HuH-7 (cell line): Measurements from ENCODE around the gene YIPF2.
"Not testable (repeated sequence)": the region's sequence is repeated elsewhere in the genome, so short reads cannot be mapped to it uniquely, and the experiment has no call there.

Experiments used
- DNase-seq: peaks from one replicate; pipeline ENCODE4 v3.0.0; 2011; ENCODE audit warnings: low spot score

Gene YIPF2

DNA sequence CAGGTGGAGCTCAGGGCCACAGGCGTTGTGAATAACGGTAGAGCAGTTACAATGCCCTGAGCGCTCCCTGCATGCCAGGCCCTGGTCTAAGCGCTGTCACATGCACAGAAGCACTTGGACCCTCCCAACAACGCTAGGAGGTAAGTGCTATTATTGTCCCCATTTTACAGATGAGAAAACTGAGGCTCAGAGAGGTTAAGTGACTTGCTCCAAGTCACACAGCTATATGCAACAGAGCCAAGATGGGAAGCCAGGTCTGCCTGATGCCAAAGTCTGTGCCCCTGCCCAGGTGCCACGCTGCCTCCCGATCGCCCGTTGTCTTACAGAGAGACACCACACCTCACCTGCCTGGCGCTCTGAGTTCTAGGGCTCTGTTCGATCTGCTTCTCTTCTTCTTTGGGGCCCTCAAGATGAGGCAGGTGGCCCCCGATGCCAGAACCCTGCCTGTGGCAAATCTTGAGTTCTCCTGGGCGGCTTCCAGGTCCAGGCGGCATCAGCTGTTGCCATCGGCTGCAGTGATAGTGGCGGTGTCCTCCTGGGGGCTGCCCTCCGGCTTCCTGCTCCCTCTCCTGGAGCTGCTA is 20.0 kb downstream of the YIPF2 start:
- DNase-seq, result no peak

DNA sequence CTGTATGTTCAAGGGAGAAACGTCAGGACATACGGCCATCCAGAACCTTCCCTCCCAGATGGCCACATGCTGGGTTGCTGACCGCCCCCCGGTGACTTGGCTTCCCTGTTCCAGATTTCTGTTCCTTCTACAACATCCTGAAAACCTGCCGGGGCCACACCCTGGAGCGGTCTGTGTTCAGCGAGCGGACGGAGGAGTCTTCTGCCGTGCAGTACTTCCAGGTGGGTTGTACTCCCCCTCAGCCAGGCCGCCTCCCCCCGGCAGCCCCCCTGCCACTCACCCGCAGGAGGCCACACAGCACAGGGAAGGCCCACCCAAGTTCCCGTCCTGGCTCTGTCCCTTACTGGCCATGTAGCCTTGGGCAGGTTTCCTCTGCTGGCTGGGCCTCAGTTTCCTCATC is 20.5 kb downstream of the YIPF2 start:
- no peak for DNase-seq

DNA sequence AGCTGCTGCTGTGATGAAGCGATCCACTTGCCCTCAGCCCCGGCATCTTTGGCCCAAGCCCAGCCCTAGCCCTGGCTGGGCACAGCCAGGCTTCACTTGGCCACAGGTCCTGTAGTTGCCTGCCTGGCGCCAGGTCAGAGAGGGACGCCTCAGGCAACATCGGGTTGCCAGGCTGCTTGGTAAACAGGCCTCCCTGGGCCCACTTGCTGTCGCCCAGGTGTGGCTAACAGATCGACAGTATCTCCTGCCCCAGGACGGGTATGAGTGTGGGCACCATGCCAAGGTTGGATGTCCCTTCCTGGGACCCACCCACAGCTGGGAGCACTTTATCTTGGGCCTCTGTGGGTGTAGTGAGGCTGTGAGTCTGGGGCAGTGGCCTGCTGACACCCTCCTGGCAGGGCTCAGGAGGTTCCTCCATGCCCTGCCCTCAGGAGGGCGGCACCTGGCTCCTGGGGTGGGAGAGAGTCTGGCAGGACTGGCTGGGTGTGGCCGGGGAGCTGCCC is 29.2 kb downstream of the YIPF2 start:
- no peak for DNase-seq

DNA sequence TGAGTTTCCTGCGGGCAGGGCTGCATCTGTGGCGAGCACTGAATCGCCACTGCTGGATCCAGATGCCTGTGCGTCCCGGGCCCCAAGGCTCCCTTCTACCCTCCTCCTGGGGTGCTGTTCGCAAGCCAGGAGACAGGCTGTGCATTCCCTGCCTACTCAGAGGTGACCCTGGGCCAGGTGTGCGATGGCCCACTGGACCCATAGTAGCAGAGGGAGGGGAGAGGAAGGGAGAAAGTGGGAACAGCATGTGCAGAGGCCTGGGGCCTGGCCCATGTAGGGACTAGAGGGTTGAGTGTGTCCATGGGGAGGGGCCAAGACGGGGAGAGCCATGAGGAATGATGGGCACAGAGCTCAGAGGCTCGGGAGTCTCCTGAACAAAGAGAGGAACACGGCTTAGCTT is 29.8 kb downstream of the YIPF2 start:
- DNase-seq, result no peak

DNA sequence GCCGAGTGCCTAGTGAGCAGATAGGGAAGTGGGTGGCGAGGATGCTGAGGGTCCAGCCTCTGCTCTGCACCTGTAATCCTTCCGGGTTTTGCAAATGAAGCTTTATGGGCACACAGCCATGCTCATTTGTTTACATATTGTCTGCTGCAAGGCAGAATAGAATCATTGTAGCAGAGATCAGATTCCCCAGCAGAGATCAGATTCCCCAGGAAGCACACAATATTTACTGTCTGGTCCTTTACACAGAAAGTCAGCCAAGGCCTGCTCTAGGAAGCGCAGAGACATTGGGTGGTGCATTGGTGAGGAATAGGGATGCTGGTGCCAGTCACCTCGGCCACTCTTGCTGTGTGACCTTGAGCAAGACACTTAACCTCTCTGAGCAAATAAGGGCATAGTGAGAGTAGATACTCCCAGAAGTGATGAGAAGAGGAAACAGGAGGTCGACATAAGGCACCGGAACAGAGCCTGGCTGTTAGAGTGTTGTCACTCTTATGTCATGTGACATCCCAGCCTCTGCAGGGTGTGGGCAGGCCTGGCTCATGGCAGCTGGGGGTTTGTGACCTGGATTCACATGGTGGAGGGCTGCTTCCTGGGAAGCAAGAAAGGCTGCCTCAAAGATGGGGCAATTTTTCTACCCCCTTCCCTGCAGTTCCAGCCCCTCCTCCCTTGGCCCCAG is 31.4 kb downstream of the YIPF2 start:
- no peak for DNase-seq

DNA sequence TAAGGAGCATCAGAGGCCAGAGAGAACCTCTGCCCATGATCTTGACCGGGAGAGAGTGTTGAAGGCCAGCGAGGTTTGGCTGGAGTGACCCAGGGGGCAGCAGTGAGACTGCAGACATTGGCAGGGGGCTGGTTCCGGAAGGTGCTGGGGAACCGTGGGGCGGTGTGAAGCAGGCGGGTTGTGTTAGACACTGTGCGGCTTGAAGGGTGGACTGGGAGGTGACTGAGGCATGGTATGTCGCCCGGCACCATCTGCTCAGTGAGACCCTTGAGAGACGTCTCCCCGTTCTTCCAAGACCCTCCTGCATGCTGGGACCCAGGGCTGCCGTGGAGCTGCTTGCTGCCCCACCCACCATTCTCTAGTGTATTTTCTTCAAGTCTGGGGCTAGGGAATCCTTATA is 32.5 kb downstream of the YIPF2 start:
- DNase-seq, result peak; percentile 30

DNA sequence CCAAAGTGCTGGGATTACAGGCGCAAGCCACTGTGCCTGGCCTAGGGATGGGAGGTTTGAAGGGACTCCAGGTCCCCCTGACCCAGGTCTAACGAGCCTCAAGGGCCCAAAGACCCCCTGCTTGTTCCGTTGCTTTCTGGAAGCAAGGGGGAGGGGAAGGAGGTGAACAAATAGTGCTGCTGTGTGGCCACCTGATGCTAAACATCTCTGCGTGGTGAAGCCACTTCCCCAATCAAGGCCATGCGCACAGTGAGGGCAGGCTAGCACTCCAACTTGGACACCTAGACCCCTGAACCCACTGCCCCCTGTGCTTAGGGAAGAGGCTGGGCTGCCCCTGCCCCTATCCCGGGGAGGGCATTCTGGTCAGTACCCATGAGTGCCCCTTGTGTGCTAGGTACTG is 33.1 kb downstream of the YIPF2 start:
- DNase-seq, result no peak

DNA sequence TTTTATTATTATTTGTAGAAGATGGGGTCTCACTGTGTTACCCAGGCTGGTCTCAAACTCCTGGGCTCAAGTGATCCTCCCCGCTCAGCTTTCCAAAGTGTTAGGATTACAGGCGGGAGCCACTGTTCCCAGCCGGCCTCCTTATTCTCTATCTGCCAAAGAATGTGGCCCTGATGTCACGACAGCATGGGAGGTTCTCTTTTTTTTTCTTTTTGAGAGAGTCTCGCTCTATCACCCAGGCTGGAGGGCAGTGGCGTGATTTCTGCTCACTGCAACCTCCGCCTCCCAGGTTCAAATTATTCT is 33.6 kb downstream of the YIPF2 start:
- DNase-seq, result no peak

DNA sequence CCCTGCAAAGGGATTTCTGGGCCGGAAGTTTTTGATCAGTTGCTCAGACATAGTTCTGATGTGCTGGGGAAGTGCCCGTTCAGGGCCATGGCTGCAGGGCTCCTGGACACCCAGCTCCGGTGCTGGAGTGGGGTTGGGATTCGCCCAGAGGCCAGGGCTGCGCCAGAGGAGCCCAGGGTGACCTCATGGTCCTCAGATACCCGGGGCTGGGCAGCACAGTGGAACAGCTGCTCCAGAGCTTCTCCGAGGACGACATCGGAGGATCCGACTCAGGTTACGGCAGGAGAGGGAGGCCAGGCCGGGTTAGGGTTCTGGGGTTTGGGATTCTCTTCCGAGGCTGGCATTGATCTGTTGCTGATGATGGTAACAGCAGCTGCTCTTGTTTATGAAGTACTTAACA is 36.2 kb downstream of the YIPF2 start:
- no peak for DNase-seq

DNA sequence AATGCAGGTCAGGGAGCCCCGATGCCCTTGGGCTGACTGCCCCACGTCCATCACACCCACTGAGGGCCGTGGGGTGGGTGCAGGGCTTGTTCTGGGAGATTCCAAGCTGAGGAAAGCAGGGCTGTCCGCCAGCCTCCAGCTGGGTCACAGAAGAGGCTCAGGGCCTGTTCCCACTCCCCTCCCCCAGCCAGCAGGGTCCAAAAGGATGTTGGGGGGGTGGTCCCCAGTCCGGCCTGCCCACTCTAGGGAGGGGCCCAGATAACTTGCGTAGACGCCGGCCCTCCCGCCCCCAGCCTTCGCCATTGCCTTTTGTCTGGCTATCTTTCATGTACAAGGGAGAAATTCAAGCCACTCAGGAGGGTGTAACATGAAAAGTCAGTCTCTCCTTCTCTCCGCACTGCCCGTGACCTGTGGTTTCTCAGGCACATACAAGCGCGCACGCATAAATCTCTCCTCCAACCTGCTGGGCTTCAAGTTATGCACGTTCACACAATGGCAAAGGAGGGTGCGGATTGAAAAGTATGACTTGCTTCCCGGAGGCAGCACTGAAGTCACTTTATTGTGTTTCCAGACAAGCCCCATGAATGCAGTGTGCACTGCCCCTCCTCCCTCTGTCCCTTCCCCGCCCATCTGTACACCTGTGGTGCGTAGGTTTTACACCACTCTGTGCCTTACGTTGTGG is 36.9 kb downstream of the YIPF2 start:
- no peak for DNase-seq

DNA sequence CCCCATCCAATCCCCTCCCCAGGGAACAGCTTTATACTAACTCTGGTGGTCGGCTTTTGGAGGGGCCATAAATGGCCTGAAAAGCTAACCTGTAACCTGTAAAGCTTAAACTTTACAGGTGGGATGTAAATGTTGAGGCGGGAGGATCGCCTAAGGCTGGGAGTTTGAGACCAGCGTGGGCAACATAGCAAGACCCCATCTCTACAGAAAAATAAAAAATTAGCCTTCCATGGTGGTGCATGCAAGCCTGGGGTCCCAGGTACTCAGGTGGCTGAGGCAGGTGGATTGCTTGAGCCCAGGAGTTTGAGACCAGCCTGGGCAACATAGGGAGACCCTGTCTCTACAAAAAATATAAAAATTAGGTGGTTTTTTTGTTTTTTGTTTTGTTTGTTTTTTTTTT is 38.6 kb downstream of the YIPF2 start:
- DNase-seq, result no peak

DNA sequence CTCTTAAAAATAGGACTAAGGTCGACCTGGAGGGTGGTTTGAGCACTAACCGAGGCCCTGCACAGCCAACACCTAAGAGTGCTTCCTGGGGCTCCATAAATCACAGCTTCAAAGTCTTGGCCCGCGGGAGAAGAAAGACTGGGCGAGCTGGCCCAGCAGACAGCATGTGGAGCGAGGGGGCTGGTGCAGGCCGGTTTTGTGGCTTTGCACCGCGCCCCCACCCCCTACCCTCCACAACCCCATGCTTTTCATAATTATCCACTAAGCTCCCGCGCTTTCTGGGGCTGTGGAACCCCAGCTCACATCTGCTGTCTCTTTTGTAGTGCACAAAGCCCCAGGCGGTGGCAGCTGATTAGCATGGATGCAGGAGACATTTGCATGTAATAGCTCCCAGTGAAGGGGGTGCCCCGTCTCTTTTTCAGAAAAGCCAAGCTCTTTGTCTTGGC is 40.0 kb downstream of the YIPF2 start:
- no peak for DNase-seq

DNA sequence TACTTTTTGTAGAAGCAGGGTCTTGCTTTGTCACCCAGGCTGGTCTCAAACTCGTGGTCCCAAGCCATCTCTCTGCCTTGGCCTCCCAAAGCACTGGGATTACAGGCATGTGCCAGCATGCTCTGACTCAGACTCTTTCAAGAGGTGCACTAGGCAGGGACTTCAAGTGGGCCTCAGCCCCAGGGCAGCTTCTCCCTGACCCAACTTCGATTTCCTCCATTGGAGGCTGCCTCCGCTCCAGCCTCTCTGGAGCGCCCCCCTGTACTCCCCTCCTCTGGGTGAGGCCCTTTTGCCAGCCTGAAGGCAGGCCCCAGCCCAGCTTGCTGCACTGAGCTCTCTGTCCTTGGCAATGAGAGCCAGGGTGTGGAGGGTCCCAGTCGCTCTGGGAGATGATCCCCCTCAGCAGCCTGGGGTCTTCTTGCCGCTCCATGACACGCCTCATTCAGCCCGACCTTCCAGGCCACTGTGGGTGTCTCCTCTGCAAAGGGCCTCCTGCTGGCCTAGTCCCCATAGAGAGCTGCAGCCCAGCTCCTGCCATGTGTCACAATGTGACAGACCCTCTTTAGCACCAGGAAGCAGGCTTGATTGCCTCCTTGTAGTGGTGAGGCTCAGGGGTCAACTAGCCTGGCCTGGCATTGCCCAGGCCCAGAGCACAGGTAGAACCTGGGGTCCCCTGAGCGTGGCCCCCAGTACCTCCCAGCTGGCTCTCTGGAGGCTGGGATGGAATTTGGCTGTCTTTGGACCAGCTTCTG is 40.6 kb downstream of the YIPF2 start:
- no peak for DNase-seq

DNA sequence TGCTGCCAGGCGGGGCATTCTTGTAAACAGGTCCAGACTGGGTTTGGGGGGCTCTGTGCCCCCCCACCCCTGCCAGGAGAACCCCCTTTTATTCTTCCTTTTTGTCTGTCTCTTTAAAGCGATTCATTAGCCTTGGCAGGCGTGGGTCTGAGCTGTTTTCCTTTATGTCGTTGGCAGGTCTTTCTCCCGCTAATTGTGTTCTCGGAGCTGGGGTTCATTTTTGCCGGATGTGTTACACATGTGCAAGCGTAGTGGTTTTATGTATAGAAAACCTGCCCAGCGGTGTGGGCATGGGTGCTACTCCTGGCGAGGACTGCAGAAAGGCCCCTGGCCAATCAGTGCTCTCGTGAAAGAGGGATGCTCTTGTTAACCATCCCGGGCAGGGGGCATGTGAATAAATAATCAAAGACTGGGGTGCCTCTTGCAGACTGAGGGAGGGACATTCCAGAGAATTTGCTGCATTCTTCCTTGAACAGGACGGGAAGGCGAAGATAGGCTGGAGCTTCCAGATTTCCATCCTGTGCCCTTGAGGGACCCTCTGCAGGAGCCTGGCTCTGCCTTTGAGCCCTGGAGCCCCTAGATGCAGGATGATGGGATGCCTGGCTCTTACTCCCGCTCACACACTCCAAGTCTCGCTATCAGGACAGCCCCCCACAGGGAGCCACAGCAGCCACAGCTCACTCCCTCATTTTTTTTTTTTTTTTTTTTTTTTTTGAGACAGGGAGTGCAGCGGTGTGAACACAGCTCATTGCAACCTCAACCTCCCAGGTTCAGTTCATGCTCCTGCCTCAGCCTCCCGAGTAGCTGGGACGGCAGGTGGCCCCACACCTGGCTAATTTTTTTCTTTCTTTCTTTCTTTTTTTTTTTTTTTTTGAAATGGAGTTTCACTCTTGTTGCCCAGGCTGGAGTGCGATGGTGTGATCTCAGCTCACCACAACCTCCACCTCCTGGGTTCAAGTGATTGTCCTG is 43.0 kb downstream of the YIPF2 start:
- DNase-seq, result no peak

DNA sequence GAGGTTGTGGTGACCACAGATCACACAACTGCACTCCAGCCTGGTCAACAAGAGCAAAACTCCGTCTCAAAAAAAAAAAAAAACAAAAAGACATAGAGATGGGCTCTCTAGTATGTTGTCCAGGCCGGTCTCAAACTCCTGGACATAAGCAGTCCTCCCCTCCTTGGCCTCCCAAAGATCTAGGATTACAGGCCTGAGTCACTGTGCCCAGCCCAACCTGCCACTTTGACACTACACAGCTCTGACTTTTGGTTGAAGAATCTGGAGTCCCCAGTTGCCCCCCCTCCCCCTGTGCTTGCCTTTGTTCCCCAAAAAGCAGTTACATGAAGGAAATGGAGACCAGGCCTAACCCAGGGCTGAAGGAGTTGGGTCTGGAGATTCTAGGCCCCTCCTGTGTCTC is 44.2 kb downstream of the YIPF2 start:
- DNase-seq, result no peak

DNA sequence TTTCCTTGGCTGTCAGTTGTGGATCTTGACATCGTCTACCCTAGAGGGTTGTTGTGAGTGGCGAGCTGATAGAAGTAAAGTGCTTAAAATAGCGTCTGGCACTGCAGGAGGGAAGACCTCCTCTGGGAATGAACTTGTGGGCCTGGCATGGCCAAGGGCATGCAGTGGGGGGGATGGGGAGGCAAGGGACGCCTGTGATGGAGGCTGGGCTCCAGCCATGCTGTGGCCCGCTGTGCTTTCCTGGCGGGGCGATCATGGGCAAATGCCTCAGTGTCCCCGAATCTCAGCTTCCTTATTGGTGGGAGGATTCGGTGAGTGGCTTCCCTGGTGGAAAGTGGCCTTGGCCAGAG is 46.4 kb downstream of the YIPF2 start:
- no peak for DNase-seq

DNA sequence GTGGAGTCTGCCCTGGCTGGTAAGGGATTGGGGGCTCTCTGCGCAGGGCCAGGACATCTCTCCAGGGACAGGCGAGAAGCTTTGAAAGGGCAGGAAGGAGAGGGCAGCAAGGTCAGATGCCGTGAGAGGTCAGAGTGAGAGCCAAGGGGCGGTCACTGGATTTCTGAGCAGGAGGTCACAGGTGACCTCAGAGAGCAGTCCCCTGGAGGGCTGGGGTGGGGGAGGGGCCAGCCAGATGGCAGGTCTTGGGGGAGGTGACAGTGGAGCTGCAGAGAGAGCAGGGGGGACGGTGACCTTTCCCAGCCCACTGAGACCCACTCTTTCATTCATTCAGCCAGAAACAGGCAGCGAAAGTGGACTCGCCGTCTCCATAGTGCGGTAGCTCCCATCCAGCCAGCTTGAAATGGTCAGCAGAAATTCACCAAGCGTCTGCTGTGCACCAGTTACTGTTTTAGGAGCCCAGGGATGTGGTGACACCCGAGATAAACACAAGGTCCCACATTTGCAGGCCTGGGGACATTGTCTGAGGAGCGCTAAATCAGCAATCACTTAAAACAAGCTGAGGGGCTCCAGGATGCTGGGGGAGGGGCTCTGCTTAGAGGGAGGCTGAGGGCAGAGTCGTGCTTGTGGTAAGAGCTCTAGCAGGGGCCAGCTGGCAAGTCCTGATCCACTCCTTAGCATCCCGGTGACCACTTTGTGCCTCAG is 46.9 kb downstream of the YIPF2 start:
- DNase-seq, result no peak

DNA sequence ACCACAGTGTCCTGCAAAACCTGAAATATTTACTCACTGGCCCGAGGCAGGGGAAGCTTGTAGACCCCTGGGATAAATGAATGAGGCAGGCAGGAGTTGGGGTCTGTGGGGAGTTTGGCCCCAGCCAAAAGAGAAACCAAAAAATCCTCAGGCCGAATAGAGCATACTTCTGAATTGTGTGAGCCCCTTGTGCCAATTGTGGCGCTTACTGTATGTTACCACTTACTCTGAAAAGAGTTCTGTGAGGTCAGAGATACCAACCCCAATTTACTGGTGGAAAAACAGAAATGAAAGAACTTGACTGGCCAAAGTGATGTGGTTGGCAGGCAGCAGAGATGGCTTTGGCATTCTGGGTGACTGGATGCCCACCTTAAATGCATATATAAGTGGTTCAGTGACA is 50.2 kb downstream of the YIPF2 start:
- no peak for DNase-seq

DNA sequence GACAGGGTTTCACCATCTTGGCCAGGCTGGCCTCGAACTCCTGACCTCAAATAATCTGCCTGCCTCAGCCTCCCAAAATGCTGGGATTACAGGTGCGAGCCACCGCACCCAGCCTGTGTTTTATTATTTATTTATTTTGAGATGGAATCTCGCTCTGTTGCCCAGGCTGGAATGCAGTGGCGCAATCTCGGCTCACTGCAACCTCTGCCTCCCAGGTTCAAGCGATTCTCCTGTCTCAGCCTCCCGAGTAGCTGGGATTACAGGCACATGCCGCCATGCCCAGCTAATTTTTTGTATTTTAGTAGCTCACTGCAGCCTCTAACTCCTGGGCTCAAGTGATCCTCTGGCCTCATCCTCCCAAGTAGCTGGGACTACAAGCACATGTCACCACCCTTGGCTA is 50.8 kb downstream of the YIPF2 start:
- not testable (repeated sequence) for DNase-seq

DNA sequence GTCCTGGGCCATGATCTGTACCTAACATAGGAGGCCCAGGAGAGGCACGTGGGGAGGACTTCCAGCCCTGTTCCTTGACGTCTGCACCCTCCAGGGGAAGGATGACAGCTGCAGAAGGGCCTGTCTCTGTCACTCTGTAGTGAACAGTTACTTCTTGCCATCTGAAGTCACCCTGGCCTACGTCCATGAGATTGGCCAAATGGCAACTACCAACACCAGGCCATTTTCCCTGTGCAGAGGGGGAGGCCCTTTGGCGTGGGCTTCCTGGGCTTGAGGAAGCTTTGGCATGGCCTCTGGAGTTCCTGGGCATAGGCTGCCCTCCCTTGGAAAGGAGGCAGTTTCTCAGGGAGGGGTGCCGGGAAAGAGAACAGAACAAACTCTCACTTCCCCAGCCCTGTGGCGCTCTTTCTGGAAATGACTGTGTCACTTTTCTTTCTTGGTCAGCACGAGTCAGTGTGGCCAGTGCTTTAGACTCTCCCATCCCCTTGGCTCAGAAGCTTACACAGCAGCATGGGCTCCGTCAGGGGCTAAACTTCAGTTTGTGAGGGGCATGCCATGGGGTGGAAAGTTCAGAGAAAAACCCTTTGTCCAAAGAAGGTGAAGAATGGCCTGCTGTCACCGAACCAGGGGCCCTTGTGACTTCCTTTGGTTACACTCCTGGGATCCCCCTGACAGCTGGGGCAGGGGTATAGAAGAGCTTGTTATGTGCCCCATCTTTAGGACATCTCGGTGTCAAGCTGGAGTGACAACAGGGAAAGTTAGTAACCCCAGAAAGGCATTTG is 51.8 kb downstream of the YIPF2 start:
- no peak for DNase-seq
